ENCODE results near the gene NOD2. TPM values are rescaled to one million over a fixed set of nuclear protein-coding genes. Genes with fewer than 3 reads are reported as not detected.

NOD2 gene
- polyA plus RNA-seq, 1 donor: 0.67 TPM

DNA sequence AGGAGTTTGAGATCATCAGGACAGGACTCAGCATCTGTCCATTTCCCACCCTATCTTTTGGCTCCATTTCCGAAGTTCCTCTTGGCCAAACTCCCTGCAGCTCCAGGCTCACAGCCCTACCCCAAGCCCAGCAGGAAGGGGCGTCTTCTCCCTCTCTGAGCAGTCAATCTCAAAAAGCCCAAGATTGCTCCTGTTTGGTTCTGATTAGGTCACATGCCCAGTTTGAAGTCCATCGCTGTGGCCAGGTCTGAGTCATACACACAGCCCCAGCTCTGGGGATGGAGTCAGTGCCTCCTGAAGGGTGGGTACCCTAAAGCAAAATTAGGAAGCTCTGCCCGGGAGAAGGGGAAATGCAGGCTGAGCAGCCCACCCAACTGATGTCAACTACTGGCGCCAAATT lies 36.2 kb upstream of the NOD2 start:
- H3K27me3 ChIP-seq (ENCODE audit: control insufficient read depth, insufficient read depth, low read length): no peaks in the 10 kb centered on the region
- H3K4me3 ChIP-seq (ENCODE audit: low read length): no peak overlapping the region
- no peaks in the 10 kb centered on the region for H3K4me1 ChIP-seq (ENCODE audit: control insufficient read depth, insufficient read depth, low read length)
- no peaks in the 10 kb centered on the region for H3K36me3 ChIP-seq (ENCODE audit: control insufficient read depth, insufficient read depth, low read length)
- no peak overlapping the region for H3K27ac ChIP-seq (ENCODE audit: low read length)
- WGBS (ENCODE audit: insufficient coverage, low lambda C conversion rate): no CpG with 5 or more reads among the region's 5 CpGs
- H3K9me3 ChIP-seq (ENCODE audit: control insufficient read depth, low read depth, low read length): no peaks in the 10 kb centered on the region
- DNase-seq: peak in 1 of 2 donors; percentile 26

DNA sequence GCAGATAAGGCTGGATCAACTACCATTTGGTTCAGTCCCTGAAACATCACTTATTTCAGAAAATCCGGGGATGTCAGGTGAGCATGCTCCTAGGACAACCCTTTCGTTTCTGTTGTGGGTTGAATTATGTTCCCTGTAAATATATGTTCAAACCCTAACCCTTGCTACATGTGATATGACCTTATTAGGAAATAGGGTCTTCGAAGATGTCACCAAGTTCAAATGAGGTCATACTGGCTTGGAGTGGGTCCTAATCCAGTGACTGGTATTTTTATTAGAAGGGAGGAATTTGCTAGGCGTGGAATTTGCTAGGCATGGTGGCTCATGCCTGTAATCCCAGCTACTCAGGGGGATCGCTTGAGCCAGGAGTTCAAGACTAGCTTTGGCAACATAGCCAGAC lies 33.6 kb upstream of the NOD2 start:
- no peak overlapping the region for H3K27ac ChIP-seq (ENCODE audit: low read length)

DNA sequence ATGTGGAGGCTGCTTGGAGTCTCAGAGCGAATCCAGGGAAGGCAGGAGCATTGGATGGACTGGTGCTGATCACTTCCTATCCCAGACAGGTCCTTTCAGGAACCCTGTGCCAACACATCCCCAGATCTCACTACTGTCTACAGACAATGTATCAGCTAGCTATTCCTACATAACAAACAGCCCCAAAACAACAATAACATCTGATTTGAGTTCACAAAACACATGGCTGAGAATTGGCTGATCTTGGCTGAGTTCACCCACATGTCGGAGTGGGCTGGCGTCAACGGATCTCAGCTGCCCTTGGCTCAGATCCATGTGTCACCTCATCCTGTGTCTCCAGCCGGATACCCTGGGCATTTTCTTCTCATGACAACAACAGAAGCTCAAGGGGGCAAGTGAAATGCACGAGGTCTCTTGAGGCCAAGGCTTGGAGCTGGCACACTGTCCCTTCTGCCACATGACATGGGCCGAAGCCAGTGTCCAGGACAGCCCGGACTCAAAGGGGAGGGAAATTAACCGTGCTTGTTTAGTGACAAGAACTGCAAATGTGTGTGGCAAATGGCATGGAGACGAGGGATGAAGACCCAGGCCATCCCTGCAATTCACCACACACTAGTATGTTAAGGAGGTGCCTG lies 31.0 kb upstream of the NOD2 start:
- Histone ChIP-seq H3K4me3 (ENCODE audit: low read length) (no peak overlapping the region), H3K27me3 (ENCODE audit: control insufficient read depth, insufficient read depth, low read length) (no peaks in the 10 kb centered on the region), H3K4me1 (ENCODE audit: control insufficient read depth, insufficient read depth, low read length) (peaks cover 3% of the 10 kb centered on the region), H3K9me3 (ENCODE audit: control insufficient read depth, low read depth, low read length) (no peaks in the 10 kb centered on the region), H3K27ac (ENCODE audit: low read length) (no peak overlapping the region), H3K36me3 (ENCODE audit: control insufficient read depth, insufficient read depth, low read length) (no peaks in the 10 kb centered on the region)
- no CpG with 5 or more reads among the region's 10 CpGs for WGBS (ENCODE audit: insufficient coverage, low lambda C conversion rate)
- no peak for DNase-seq

More for the DNA sequence above, 33.6 kb upstream of the NOD2 start:
- H3K9me3 ChIP-seq (ENCODE audit: control insufficient read depth, low read depth, low read length): no peaks in the 10 kb centered on the region
- H3K27me3 ChIP-seq (ENCODE audit: control insufficient read depth, insufficient read depth, low read length): no peaks in the 10 kb centered on the region
- no peak for DNase-seq
- no peaks in the 10 kb centered on the region for H3K36me3 ChIP-seq (ENCODE audit: control insufficient read depth, insufficient read depth, low read length)
- no CpG with 5 or more reads among the region's 5 CpGs for WGBS (ENCODE audit: insufficient coverage, low lambda C conversion rate)
- H3K4me3 ChIP-seq (ENCODE audit: low read length): no peak overlapping the region
- H3K4me1 ChIP-seq (ENCODE audit: control insufficient read depth, insufficient read depth, low read length): peaks cover under 1% of the 10 kb centered on the region

DNA sequence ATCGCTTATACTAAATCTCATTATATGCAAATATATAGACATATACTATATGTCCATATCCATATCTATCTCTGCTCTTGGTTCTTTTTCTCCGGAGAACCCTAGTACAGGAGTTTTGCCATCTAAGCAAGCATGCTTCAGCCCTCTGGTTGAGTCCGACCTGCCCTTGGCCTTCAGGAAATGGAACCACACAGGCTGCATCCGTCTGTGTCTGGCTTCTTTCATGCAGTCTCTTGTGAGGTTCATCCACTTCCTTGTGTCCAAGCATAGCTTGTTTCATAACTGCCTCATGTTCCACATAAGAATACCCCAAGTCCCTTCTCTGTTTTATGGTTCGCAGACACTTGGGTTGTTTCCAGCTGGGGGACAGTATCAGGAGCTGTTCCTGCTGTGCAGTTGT lies 29.1 kb upstream of the NOD2 start:
- WGBS (ENCODE audit: insufficient coverage, low lambda C conversion rate): no CpG with 5 or more reads among the region's 5 CpGs
- Histone ChIP-seq H3K9me3 (ENCODE audit: control insufficient read depth, low read depth, low read length) (no peaks in the 10 kb centered on the region), H3K4me1 (ENCODE audit: control insufficient read depth, insufficient read depth, low read length) (peaks cover 10% of the 10 kb centered on the region), H3K27ac (ENCODE audit: low read length) (no peak overlapping the region), H3K27me3 (ENCODE audit: control insufficient read depth, insufficient read depth, low read length) (no peaks in the 10 kb centered on the region), H3K36me3 (ENCODE audit: control insufficient read depth, insufficient read depth, low read length) (no peaks in the 10 kb centered on the region), H3K4me3 (ENCODE audit: low read length) (no peak overlapping the region)
- DNase-seq: no peak

DNA sequence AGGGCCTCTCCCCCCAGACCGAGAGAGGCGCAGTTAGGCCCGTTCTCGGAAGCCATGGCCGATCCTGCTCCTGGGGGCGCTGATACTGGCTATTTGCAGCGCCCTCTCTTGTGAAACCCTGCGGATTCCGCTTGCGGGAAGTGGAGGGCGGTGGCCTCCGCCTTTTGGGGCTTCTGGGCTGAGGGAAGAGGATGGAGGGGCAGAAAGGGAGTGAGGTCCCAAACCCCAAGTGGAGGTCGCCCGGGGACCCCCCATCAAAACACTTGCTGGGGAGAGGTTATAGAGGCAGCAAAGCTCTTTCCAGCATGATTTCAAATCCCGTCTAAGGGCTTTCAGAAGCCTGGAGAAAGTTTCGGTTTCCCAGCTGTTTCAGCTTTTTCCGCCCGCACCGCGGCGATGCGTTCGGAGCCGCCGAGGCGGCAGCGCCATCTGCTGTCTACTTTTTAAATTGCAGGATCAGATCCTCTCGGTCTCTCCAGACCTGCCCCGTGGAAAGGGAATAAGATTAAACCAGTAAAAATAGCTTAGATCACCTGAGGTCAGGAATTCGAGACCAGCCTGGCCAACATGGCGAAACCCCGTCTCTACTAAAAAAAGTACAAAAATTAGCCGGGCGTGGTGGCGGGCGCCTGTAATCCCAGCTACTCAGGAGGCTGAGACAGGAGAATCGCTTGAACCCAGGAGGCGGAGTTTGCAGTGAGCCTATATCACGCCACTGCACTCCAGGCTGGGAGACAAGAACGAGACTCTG lies 28.1 kb upstream of the NOD2 start:
- Histone ChIP-seq H3K36me3 (ENCODE audit: control insufficient read depth, insufficient read depth, low read length) (no peaks in the 10 kb centered on the region), H3K4me1 (ENCODE audit: control insufficient read depth, insufficient read depth, low read length) (peaks cover 10% of the 10 kb centered on the region), H3K9me3 (ENCODE audit: control insufficient read depth, low read depth, low read length) (no peaks in the 10 kb centered on the region), H3K4me3 (ENCODE audit: low read length) (peak overlapping the region; percentile 35), H3K27ac (ENCODE audit: low read length) (no peak overlapping the region), H3K27me3 (ENCODE audit: control insufficient read depth, insufficient read depth, low read length) (no peaks in the 10 kb centered on the region)
- WGBS (ENCODE audit: insufficient coverage, low lambda C conversion rate): no CpG with 5 or more reads among the region's 40 CpGs
- DNase-seq: peak; percentile 62 to 69

DNA sequence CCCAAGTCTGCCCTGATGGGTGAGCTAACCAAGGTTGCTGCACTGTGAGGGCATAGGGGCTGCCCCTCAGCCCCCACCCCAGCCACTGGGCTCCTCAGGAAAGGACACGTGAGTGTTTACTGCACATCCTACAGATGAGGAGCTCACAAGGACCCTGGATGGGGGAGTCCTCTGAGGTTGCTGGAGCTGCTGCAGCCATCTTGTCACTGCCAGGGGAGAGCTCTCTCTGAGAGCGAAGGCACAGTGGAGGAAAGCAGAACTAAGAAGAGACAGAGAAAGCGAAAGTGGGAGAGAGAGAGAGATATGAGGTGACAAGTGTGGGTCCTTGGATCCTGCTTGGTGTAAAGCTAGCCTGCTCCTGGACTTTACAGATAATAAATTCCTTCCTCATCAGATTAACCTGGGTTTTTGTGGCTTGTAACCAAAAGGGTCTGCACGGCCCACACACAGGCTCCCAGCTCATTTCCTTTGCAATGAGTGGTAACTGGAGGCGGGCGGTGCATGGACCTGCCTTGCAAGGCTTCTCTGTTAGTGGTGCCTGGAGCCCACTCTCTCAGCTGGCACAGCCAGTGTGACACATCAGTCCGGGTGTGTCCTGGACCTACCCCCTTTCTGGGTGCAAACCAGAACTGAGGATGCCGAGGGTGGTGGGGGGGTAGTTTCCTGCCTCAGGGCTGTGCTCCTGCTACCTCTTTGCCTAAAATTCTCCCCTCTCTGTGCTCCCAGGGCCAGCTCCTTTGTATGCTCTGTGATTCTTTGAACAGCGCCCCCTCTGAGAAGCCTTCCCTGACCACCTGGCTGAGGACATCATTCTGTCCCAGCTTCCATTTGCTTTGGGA lies 26.5 kb upstream of the NOD2 start:
- DNase-seq: no peak
- Histone ChIP-seq H3K27ac (ENCODE audit: low read length) (no peak overlapping the region), H3K36me3 (ENCODE audit: control insufficient read depth, insufficient read depth, low read length) (no peaks in the 10 kb centered on the region), H3K4me3 (ENCODE audit: low read length) (no peak overlapping the region), H3K4me1 (ENCODE audit: control insufficient read depth, insufficient read depth, low read length) (peaks cover 10% of the 10 kb centered on the region), H3K9me3 (ENCODE audit: control insufficient read depth, low read depth, low read length) (peaks cover 3% of the 10 kb centered on the region), H3K27me3 (ENCODE audit: control insufficient read depth, insufficient read depth, low read length) (no peaks in the 10 kb centered on the region)
- WGBS (ENCODE audit: insufficient coverage, low lambda C conversion rate): no CpG with 5 or more reads among the region's 9 CpGs

DNA sequence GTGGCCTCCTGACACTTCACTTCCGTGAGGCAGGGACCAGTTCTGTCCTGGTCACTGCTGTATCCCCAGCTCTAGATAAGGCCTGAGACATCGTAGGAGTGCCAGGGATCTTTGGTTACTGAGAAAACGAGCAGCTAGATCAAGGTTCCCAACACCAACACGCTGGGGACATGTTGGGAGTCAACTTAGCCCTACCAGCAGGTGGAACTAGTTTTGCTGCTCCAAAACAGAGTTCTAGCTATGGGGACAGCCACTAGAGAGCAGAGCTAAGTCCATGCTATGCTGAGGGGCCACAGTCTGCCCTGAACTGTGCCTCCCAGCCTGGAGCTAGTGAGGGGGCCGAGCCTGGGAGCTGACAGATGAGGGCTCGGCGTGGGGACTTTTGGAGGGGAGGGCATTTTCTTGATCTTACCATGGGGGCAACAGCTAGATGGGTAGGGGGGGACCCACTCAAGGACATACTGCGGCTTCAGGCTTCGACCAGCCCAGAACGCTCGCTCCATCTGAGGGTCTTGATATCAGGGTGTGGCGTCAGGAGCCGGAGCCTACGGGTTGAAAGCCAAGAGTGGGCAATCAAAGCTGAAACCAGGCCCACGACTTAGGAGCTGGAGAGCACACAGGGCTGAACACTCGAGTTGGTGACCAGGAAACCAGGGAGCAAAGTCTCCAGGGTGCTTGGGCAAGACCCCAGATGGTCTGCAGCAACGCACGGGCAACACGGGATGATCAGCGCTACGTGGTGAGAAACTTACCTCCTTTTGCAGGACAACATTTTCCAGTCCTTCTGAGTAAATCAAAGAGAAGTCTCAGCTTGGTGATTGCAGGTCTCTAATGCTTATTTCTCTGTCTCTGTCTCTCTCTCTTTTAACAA lies 25.7 kb upstream of the NOD2 start:
- DNase-seq: peak in 1 of 2 donors; percentile 17
- Histone ChIP-seq H3K27me3 (ENCODE audit: control insufficient read depth, insufficient read depth, low read length) (peaks cover under 1% of the 10 kb centered on the region), H3K4me3 (ENCODE audit: low read length) (no peak overlapping the region), H3K4me1 (ENCODE audit: control insufficient read depth, insufficient read depth, low read length) (peaks cover 10% of the 10 kb centered on the region), H3K9me3 (ENCODE audit: control insufficient read depth, low read depth, low read length) (peaks cover 8% of the 10 kb centered on the region), H3K27ac (ENCODE audit: low read length) (no peak overlapping the region), H3K36me3 (ENCODE audit: control insufficient read depth, insufficient read depth, low read length) (no peaks in the 10 kb centered on the region)
- WGBS (ENCODE audit: insufficient coverage, low lambda C conversion rate): no CpG with 5 or more reads among the region's 21 CpGs

DNA sequence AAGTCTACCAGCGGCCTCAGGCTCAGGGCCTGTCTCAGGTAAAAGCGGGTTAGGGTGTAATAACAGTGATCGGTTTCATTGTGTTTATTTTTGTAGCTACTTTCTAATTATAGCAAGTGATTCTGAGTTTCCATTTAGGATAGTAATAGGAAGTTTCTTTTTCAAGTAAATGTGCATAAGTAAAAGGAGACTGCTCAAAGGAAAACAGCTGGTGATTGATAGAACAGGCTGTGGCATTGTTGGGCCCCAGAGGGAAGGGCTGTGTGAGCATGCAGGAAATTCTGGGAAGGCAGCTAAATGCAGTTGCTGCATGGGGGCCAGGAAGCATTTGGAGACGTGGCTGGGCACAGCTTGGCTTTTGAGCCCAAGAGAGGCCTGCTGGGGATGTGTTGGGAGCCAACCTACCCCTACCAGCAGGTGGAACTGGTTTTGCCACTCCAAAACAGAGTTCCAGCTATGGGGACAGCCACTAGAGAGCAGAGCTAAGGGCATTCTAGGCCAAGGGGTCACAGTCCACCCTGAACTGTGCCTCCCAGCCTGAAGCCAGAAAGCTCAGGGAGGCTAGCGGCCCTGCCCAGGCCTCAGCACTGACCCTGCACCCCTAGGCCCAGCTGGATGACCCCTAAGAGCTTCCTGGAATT lies 24.9 kb upstream of the NOD2 start:
- no peaks in the 10 kb centered on the region for H3K36me3 ChIP-seq (ENCODE audit: control insufficient read depth, insufficient read depth, low read length)
- no CpG with 5 or more reads among the region's 5 CpGs for WGBS (ENCODE audit: insufficient coverage, low lambda C conversion rate)
- no peak overlapping the region for H3K27ac ChIP-seq (ENCODE audit: low read length)
- H3K4me3 ChIP-seq (ENCODE audit: low read length): no peak overlapping the region
- peaks cover 15% of the 10 kb centered on the region for H3K9me3 ChIP-seq (ENCODE audit: control insufficient read depth, low read depth, low read length)
- peaks cover 6% of the 10 kb centered on the region for H3K27me3 ChIP-seq (ENCODE audit: control insufficient read depth, insufficient read depth, low read length)
- DNase-seq: peak in 1 of 2 donors; percentile 19
- H3K4me1 ChIP-seq (ENCODE audit: control insufficient read depth, insufficient read depth, low read length): peaks cover 10% of the 10 kb centered on the region

DNA sequence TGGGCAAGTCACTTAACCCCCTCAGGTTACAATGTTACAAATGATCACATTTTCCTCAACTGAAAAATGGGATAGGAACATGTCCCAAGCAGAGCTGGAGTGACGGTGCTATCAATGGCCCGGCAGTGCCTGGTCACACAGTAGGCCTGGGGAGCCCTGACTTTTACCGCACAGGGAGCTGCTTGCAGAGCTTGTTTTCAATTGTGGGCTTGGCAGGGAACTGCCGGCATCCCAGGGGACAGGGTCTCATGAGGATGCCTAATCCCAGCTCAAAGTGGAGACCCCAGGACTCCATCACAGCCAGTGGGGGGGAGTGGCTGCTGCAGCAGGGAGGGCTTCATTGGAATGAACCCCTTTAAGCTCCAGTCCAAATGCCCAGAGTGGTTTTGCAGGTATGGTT lies 23.7 kb upstream of the NOD2 start:
- peaks cover 10% of the 10 kb centered on the region for H3K4me1 ChIP-seq (ENCODE audit: control insufficient read depth, insufficient read depth, low read length)
- WGBS (ENCODE audit: insufficient coverage, low lambda C conversion rate): no CpG with 5 or more reads among the region's 4 CpGs
- H3K27me3 ChIP-seq (ENCODE audit: control insufficient read depth, insufficient read depth, low read length): peaks cover 14% of the 10 kb centered on the region
- H3K9me3 ChIP-seq (ENCODE audit: control insufficient read depth, low read depth, low read length): peaks cover 21% of the 10 kb centered on the region
- no peak overlapping the region for H3K4me3 ChIP-seq (ENCODE audit: low read length)
- no peaks in the 10 kb centered on the region for H3K36me3 ChIP-seq (ENCODE audit: control insufficient read depth, insufficient read depth, low read length)
- no peak for DNase-seq
- H3K27ac ChIP-seq (ENCODE audit: low read length): no peak overlapping the region
